Central memory CD4-positive, alpha-beta T cell (primary cell): ENCODE results near the gene STX10.
"Not testable (repeated sequence)": the region's sequence is repeated elsewhere in the genome, so short reads cannot be mapped to it uniquely, and the experiment has no call there.

Experiments
- DNase-seq: peaks from one replicate; pipeline ENCODE4 v3.0.0; 2022

The STX10 gene

GRCh38 chr19:13164343-13165161 is 14.4 kb upstream of the STX10 start:
- DNase-seq = peak; percentile 47

- peak; percentile 39 for DNase-seq
Observed at GRCh38 chr19:13163609-13164342, 13.6 kb upstream of the STX10 start.

- DNase-seq = peak; percentile 76
Observed at GRCh38 chr19:13162724-13163608, 12.8 kb upstream of the STX10 start.

GRCh38 chr19:13160557-13160956 is 10.4 kb upstream of the STX10 start:
- DNase-seq = no peak

- no peak for DNase-seq
Observed at GRCh38 chr19:13159713-13160112, 9.5 kb upstream of the STX10 start.

- DNase-seq = peak; percentile 83
Observed at GRCh38 chr19:13155472-13156359, 5.5 kb upstream of the STX10 start.

- DNase-seq = peak; percentile 76
Observed at GRCh38 chr19:13154911-13155471, 4.8 kb upstream of the STX10 start.

- DNase-seq = peak; percentile 43
Observed at GRCh38 chr19:13154241-13154778, 4.1 kb upstream of the STX10 start.

GRCh38 chr19:13153569-13154240 is 3.5 kb upstream of the STX10 start:
- no peak for DNase-seq

GRCh38 chr19:13152974-13153568 is 2.9 kb upstream of the STX10 start:
- peak; percentile 95 for DNase-seq

- DNase-seq = no peak
Observed at GRCh38 chr19:13152356-13152973, 2.3 kb upstream of the STX10 start.

- peak; percentile 95 for DNase-seq
Observed at GRCh38 chr19:13151605-13152355, 1.6 kb upstream of the STX10 start.

- DNase-seq = no peak
Observed at GRCh38 chr19:13150931-13151604, 893 bp upstream of the STX10 start.

- DNase-seq = no peak
Observed at GRCh38 chr19:13149628-13150186, 468 bp downstream of the STX10 start.

GRCh38 chr19:13149173-13149627 is 975 bp downstream of the STX10 start:
- DNase-seq = not testable (repeated sequence)

GRCh38 chr19:13146763-13147563 is 3.2 kb downstream of the STX10 start:
- no peak for DNase-seq
